Aorta (tissue), 5 donors: Measurements from ENCODE around the gene GAB3. TPM values are rescaled to one million over a fixed set of nuclear protein-coding genes. Genes with fewer than 3 reads are reported as not detected.
"Not testable (repeated sequence)": the region's sequence is repeated elsewhere in the genome, so short reads cannot be mapped to it uniquely, and the experiment has no call there.

Experiments
- ATAC-seq: fragments of 200-7000 bp; cut with Tn5 transposase; one replicate; pipeline ENCODE4 v1.9.1; 2022; ENCODE audit warnings: moderate library complexity; ENCODE audit not compliant: low FRiP score
- DNase-seq, 2 donors: peaks; one replicate each; pipeline ENCODE4 v3.0.0-alpha.2; 2020
- H3K27ac ChIP-seq, 2 donors: one replicate each; pipeline ENCODE4 v1.5.1; 2013; ENCODE audit warnings: low read length in 2 of 2, mild to moderate bottlenecking in 2 of 2, moderate library complexity in 2 of 2, control low read depth in 1 of 2, inconsistent platforms in 1 of 2, low read depth in 1 of 2
- H3K27me3 ChIP-seq, 2 donors: one replicate each; pipeline ENCODE4 v1.6.1; 2013; ENCODE audit warnings: control low read depth in 1 of 2, low read length in 1 of 2, mild to moderate bottlenecking in 1 of 2, moderate library complexity in 1 of 2; ENCODE audit not compliant: insufficient read depth in 2 of 2, control insufficient read depth in 1 of 2
- H3K36me3 ChIP-seq, 2 donors: one replicate each; pipeline ENCODE4 v1.6.1; 2013; ENCODE audit warnings: control low read depth in 1 of 2, low read length in 1 of 2, mild to moderate bottlenecking in 1 of 2; ENCODE audit not compliant: insufficient read depth in 2 of 2, control insufficient read depth in 1 of 2
- H3K4me1 ChIP-seq, 2 donors: one replicate each; pipeline ENCODE4 v1.6.1; 2013; ENCODE audit warnings: low read length in 2 of 2, control low read depth in 1 of 2, mild to moderate bottlenecking in 1 of 2, moderate library complexity in 1 of 2; ENCODE audit not compliant: insufficient read depth in 2 of 2, control insufficient read depth in 1 of 2
- H3K4me3 ChIP-seq, 2 donors: one replicate each; pipeline ENCODE4 v1.5.1; 2013; ENCODE audit warnings: low read length in 2 of 2, control low read depth in 1 of 2, mild to moderate bottlenecking in 1 of 2
- H3K9me3 ChIP-seq: one replicate; pipeline ENCODE4 v1.6.1; 2013; ENCODE audit warnings: mild to moderate bottlenecking, low read length; ENCODE audit not compliant: control insufficient read depth
- WGBS, 2 donors: extraction: QIAGEN DNeasy Blood & Tissue Kit; methylation state at CpG; one replicate each; pipeline ENCODE4 v1.1.7; 2013; 5-methylcytosine and 5-hydroxymethylcytosine counted together
- intact Hi-C, 2 donors: fragments of 100-400 bp; cut with DNase I; formaldehyde crosslinking; loops; one replicate each; pipeline versions ENCODE4 v1.14.2 to v1.15.0; 2022
- polyA plus RNA-seq, 2 donors: library from polyadenylated mRNA; stranded (reverse); fragments of 200-250 nt; gene quantifications; one replicate each; pipeline ENCODE4 v1.2.3, GENCODE V29; 2013
- total RNA-seq, 2 donors: library from RNA; stranded (reverse); fragmentation: NEBNext Ultra II Directional; extraction: Animal tissue kit (Norgen Biotek cat#: 25700); gene quantifications; one replicate each; pipeline ENCODE4 v1.2.1, GENCODE V29; 2021
- donor health status: healthy with polysubstance abuse.
- donor health status: Bipolar disorder and iron deficiency.
- donor health status: DM: no; HTN: no; CAD: no.
- donor health status: DM: no; HTN: no; CAD: no.
- donor health status: DM: yes; HTN: yes; CAD: no.

The GAB3 gene
- total and polyA plus RNA-seq, 4 donors = 1.6 to 12.8 (median 4.6) TPM

DNA sequence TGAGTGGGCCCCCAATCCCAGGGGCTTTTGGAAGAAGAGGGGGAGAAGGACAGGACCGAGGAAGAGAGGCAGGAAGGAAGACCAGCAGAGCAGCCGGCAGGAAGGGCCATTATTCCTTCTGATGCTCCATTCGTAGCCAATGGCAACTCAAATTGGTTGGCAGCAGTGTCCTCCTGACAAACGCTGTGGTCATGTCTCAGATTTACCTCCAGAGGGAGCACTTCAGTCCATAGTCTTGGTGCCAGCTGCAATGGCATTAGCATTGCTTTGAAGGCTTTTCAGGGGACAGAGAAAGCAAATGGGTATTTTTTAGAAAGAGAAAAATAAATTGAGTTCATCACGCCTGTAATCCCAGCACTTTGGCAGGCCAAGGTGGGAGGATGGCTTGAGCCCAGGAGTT, 121.9 kb downstream of the GAB3 start:
- H3K27ac ChIP-seq, H3K9me3 ChIP-seq, DNase-seq, intact Hi-C loops, H3K4me1 ChIP-seq, H3K27me3 ChIP-seq, H3K4me3 ChIP-seq, H3K36me3 ChIP-seq, ATAC-seq: not testable (repeated sequence)
- WGBS, 2 donors = no CpG with 5 or more reads among the region's 5 CpGs

Other genes with a start within 250 kb of the GAB3 start
- 10 to 100 TPM; 26.1 to 34.5 TPM for gene FAM3A, start 234.8 kb downstream of the GAB3 start, total RNA-seq
- 100 to 1,000 TPM in 1 of 2 donors, 10 to 100 TPM in 1; 41.4 to 101 TPM for gene FAM3A, start 234.8 kb downstream of the GAB3 start, polyA plus RNA-seq
- gene G6PD, start 204.2 kb downstream of the GAB3 start, total RNA-seq = 10 to 100 TPM; 66.2 to 70.9 TPM
- 10 to 100 TPM; 19.7 to 61.8 TPM for gene G6PD, start 204.2 kb downstream of the GAB3 start, polyA plus RNA-seq
- 10 to 100 TPM; 30.3 to 31.8 TPM for gene IKBKG, start 203.5 kb downstream of the GAB3 start, total RNA-seq
- gene IKBKG, start 203.5 kb downstream of the GAB3 start, polyA plus RNA-seq = 10 to 100 TPM; 12.0 to 51.3 TPM
- gene CTAG1A, start 165.9 kb downstream of the GAB3 start, total RNA-seq = not detected
- gene CTAG1A, start 165.9 kb downstream of the GAB3 start, polyA plus RNA-seq = not detected
- gene CTAG1B, start 131.8 kb downstream of the GAB3 start, total RNA-seq = not detected
- not detected for gene CTAG1B, start 131.8 kb downstream of the GAB3 start, polyA plus RNA-seq
- gene CTAG2, start 97.5 kb downstream of the GAB3 start, total RNA-seq = not detected
- gene CTAG2, start 97.5 kb downstream of the GAB3 start, polyA plus RNA-seq = 10 to 100 TPM in 1 of 2 donors, not detected in 1; 11.0 TPM
- 10 to 100 TPM; 25.2 to 29.8 TPM for gene DKC1, start 11.8 kb upstream of the GAB3 start, total RNA-seq
- gene DKC1, start 11.8 kb upstream of the GAB3 start, polyA plus RNA-seq = 10 to 100 TPM; 15.1 to 31.9 TPM
- gene MPP1, start 54.4 kb upstream of the GAB3 start, total RNA-seq = 10 to 100 TPM; 37.4 to 45.7 TPM
- 10 to 100 TPM; 23.4 to 38.3 TPM for gene MPP1, start 54.4 kb upstream of the GAB3 start, polyA plus RNA-seq
- gene SMIM9, start 83.6 kb upstream of the GAB3 start, total RNA-seq = under 1 TPM in 1 of 2 donors, not detected in 1; 0.39 TPM
- not detected for gene SMIM9, start 83.6 kb upstream of the GAB3 start, polyA plus RNA-seq
- gene F8A1, start 135.3 kb upstream of the GAB3 start, total RNA-seq = 10 to 100 TPM; 16.7 to 24.6 TPM
- 10 to 100 TPM; 14.7 to 15.5 TPM for gene F8A1, start 135.3 kb upstream of the GAB3 start, polyA plus RNA-seq